ENCODE measurements around the gene ZFHX2. TPM values are rescaled to one million over a fixed set of nuclear protein-coding genes. Genes with fewer than 3 reads are reported as not detected.

Gene ZFHX2
- total RNA-seq, 2 experiments from 2014 or later = 1.5 to 1.8 TPM

DNA sequence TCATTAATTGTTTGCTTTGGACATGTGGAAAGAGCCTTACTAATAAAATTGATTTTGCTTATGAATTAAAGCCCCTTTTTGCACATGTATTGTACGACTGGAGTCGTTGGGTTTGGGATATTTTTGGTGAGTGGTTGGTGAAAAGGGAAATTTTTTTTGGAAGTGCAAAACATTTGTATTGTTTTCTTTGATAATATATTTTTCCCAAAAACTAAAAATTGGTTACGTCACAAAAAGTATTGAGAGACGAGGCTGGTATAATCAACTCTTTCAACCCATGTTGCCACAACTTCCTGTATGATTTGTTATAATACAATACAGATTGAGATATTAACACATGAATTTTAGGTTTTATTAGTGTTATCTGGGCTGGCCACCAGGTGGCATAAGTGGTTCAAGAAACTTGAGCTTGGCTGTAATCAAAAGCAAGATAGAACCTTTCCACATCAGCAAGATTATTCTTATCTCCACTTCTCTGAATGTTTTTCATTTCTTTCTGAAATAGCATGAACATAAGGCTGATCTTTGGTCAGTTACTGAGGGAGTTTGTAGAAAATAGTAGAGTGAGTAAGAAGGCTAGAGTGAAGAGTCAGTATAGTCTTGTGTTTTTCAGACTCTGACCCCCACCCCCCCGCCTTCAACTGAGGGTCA is 73.3 kb downstream of the ZFHX2 start:
- Mint-ChIP-seq H3K4me3 (no peak overlapping the region), H3K27me3 (no peaks in the 10 kb centered on the region), H3K27ac (no peak overlapping the region), H3K9me3 (no peaks in the 10 kb centered on the region), H3K36me3 (ENCODE audit: low read depth) (peaks cover 37% of the 10 kb centered on the region), H3K4me1 (peaks cover 2% of the 10 kb centered on the region)
- ChIA-PET CTCF (interaction anchor here (0.6 to 9.3 kb wide), 16 partner anchors 9 to 996 kb away, joined by 3 to 148 read pairs (median 4); partner anchors contain the start of genes AP1G2, NGDN and THTPA), POLR2A (interaction anchor here (1.3 to 1.8 kb wide), 4 partner anchors 79 to 156 kb away, joined by 4 to 14 read pairs (median 6); partner anchors contain the start of gene PABPN1)
- DNase-seq = peak; percentile 71

DNA sequence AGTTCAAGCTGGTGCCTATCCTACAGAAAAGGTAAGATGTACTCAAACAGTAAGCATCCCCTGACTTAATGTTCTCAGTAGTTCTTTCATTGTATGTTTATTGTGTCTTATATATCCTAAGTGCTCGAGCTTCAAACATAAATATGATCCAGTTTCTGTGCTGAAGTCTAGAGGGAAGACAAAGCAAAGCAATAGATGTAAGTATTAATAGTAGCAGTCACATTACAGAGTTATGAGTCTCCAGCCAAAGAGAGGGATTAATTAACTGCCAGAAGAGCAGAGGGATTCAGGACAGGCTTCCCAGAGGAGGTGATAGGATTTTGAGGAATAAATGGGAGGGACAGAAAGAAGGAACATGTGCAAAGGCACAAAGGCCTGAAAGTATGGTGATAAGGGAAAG is 80.6 kb downstream of the ZFHX2 start:
- CTCF ChIA-PET = interaction anchor here (1.4 to 1.9 kb wide), 2 partner anchors 9 to 89 kb away, joined by 5 read pairs; no protein-coding TSS in a partner anchor
- no peaks in the 10 kb centered on the region for H3K9me3 Mint-ChIP-seq
- peaks cover 15% of the 10 kb centered on the region for H3K4me1 Mint-ChIP-seq
- no peak overlapping the region for H3K4me3 Mint-ChIP-seq
- no peaks in the 10 kb centered on the region for H3K27me3 Mint-ChIP-seq
- DNase-seq = no peak
- H3K27ac Mint-ChIP-seq = no peak overlapping the region
- POLR2A ChIA-PET = no interaction called here
- peaks cover 27% of the 10 kb centered on the region for H3K36me3 Mint-ChIP-seq (ENCODE audit: low read depth)

Other genes starting within 250 kb of the ZFHX2 start
- gene PPP1R3E, start 248.9 kb downstream of the ZFHX2 start, total RNA-seq = 10 to 100 TPM; 29.7 to 34.4 TPM
- 1 to 10 TPM; 2.1 to 4.1 TPM for gene BCL2L2, start 244.9 kb downstream of the ZFHX2 start, total RNA-seq
- 100 to 1,000 TPM; 194 to 198 TPM for gene PABPN1, start 230.3 kb downstream of the ZFHX2 start, total RNA-seq
- gene SLC22A17, start 198.9 kb downstream of the ZFHX2 start, total RNA-seq = 1 to 10 TPM; 2.0 TPM
- gene EFS, start 186.6 kb downstream of the ZFHX2 start, total RNA-seq = not detected
- not detected for gene IL25, start 179.0 kb downstream of the ZFHX2 start, total RNA-seq
- gene CMTM5, start 174.7 kb downstream of the ZFHX2 start, total RNA-seq = not detected
- under 1 TPM; 0.08 to 0.10 TPM for gene MYH6, start 143.5 kb downstream of the ZFHX2 start, total RNA-seq
- gene MYH7, start 116.1 kb downstream of the ZFHX2 start, total RNA-seq = under 1 TPM in 1 of 2 experiments, not detected in 1; 0.05 TPM
- gene NGDN, start 82.1 kb downstream of the ZFHX2 start, total RNA-seq = 10 to 100 TPM; 34.8 to 39.0 TPM
- gene THTPA, start 4.5 kb upstream of the ZFHX2 start, total RNA-seq = 10 to 100 TPM; 11.6 to 11.8 TPM
- gene AP1G2, start 16.0 kb upstream of the ZFHX2 start, total RNA-seq = 100 to 1,000 TPM; 263 to 275 TPM
- not detected for gene JPH4, start 27.0 kb upstream of the ZFHX2 start, total RNA-seq
- 1 to 10 TPM; 1.1 to 1.5 TPM for gene DHRS2, start 84.6 kb upstream of the ZFHX2 start, total RNA-seq